Fibroblast of lung (primary cell): ENCODE results near the gene CTDSPL.

Experiments used
- CTCF ChIP-seq, 2 donors: IDR thresholded peaks in 1 of 2; conservative IDR thresholded peaks in 1 of 2; 1 replicate in 1 of 2; 2 replicates in 1 of 2; pipeline ENCODE4 v1.5.1; 2011 to 2012; ENCODE audit warnings: low read length in 2 of 2, control low read depth in 1 of 2, inconsistent platforms in 1 of 2, low read depth in 1 of 2, mild to moderate bottlenecking in 1 of 2
- EZH2 ChIP-seq: IDR thresholded peaks from 2 replicates; pipeline ENCODE4 v1.5.1; 2012; ENCODE audit warnings: low read length, control low read depth, mild to moderate bottlenecking; ENCODE audit errors: missing control alignments

GRCh38 chr3:37995652-37996641, 134.3 kb downstream of the CTDSPL start:
- TF ChIP-seq CTCF (conservative IDR thresholded peaks at IDR 0.05 in 1 of 2, IDR thresholded peaks at IDR 0.05 in 1 of 2; ENCODE audit: low read depth in 1 of 2, low read length in 2 of 2) (no peak), EZH2 (no peak)
